ENCODE data around the gene FBXL7.

Gene FBXL7

DNA sequence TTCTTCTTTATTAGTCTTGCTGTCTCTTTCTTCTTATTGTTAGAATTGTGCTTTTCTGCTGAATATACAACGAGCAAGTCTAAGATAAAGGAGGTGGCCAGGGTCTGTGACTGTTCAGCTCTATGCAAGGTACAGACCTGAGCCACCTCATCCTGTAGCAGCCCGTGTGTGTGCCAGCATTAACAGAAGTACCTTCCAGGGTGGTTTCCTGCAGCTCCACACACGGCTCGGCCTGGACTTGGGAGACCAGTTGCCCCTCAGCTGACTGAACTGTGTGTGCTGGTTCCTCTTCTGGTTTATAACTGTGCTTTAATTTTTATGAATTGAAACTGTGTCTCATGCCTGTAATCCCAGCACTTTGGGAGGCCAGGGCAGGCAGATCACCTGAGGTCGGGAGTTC lies 70.5 kb downstream of the FBXL7 start:
- H2AFZ ChIP-seq (ENCODE audit: low read length), result no peak overlapping the region
- no peak for TF ChIP-seq EZH2phosphoT487 (IDR thresholded peaks at IDR 0.05; ENCODE audit: borderline replicate concordance)
- TF ChIP-seq, protein P1, sequence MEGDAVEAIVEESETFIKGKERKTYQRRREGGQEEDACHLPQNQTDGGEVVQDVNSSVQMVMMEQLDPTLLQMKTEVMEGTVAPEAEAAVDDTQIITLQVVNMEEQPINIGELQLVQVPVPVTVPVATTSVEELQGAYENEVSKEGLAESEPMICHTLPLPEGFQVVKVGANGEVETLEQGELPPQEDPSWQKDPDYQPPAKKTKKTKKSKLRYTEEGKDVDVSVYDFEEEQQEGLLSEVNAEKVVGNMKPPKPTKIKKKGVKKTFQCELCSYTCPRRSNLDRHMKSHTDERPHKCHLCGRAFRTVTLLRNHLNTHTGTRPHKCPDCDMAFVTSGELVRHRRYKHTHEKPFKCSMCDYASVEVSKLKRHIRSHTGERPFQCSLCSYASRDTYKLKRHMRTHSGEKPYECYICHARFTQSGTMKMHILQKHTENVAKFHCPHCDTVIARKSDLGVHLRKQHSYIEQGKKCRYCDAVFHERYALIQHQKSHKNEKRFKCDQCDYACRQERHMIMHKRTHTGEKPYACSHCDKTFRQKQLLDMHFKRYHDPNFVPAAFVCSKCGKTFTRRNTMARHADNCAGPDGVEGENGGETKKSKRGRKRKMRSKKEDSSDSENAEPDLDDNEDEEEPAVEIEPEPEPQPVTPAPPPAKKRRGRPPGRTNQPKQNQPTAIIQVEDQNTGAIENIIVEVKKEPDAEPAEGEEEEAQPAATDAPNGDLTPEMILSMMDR (conservative IDR thresholded peaks at IDR 0.05; ENCODE audit: low read length), result no peak

DNA sequence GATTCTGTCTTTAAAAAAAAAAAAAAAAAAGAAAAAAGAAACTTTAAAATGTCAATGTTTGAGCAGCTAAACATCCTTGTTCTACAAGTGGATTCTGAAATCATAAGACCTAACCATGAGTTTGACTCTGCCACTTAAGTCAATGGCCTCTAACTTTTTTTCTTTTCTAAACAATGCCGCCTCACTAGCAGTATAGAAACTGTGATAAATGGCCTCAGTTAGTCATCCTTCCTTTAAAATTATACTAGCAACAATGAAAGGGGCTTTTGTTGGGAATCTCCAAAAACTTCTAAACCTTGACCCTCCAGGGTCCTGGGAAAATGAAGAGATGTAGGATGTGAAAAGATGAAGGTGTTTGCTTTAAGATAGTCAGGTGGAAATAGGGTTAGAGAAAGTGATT lies 71.1 kb downstream of the FBXL7 start:
- TF ChIP-seq EZH2phosphoT487 (IDR thresholded peaks at IDR 0.05; ENCODE audit: borderline replicate concordance), result no peak
- TF ChIP-seq, protein P1 (conservative IDR thresholded peaks at IDR 0.05; ENCODE audit: low read length), result no peak
- no peak overlapping the region for H3K9ac ChIP-seq (ENCODE audit: low read depth, low read length, poor library complexity, severe bottlenecking)
- no peaks in the 10 kb centered on the region for H4K20me1 ChIP-seq (ENCODE audit: insufficient read depth, low read length, poor library complexity, severe bottlenecking)
- no peaks in the 10 kb centered on the region for H3K79me2 ChIP-seq (ENCODE audit: insufficient read depth, low read length)
- no peaks in the 10 kb centered on the region for H3K27me3 ChIP-seq (ENCODE audit: insufficient read depth, low read length, poor library complexity, severe bottlenecking)
- H3K4me2 ChIP-seq (ENCODE audit: low read depth, low read length, poor library complexity, severe bottlenecking), result no peak overlapping the region
- no peak overlapping the region for H2AFZ ChIP-seq (ENCODE audit: low read length)
- H3K4me1 ChIP-seq (ENCODE audit: insufficient read depth, low read length, poor library complexity, severe bottlenecking), result no peaks in the 10 kb centered on the region
- no peaks in the 10 kb centered on the region for H3K9me2 ChIP-seq (replicated peaks; ENCODE audit: low read depth, low read length)
- H3K9me3 ChIP-seq (ENCODE audit: insufficient read depth, low read depth, low read length), result no peaks in the 10 kb centered on the region
- H3F3A ChIP-seq (ENCODE audit: low read depth), result no peaks in the 10 kb centered on the region
- no peak overlapping the region for H3K4me3 ChIP-seq (ENCODE audit: low read length, poor library complexity, severe bottlenecking)
- H3K36me3 ChIP-seq (ENCODE audit: insufficient read depth, low read length), result no peaks in the 10 kb centered on the region

More for the DNA sequence above, 70.5 kb downstream of the FBXL7 start:
- Histone ChIP-seq H3K4me3 (ENCODE audit: low read length, poor library complexity, severe bottlenecking) (no peak overlapping the region), H3F3A (ENCODE audit: low read depth) (no peaks in the 10 kb centered on the region), H3K79me2 (ENCODE audit: insufficient read depth, low read length) (no peaks in the 10 kb centered on the region), H3K9me2 (replicated peaks; ENCODE audit: low read depth, low read length) (no peaks in the 10 kb centered on the region), H3K4me2 (ENCODE audit: low read depth, low read length, poor library complexity, severe bottlenecking) (no peak overlapping the region), H3K9me3 (ENCODE audit: insufficient read depth, low read depth, low read length) (no peaks in the 10 kb centered on the region), H4K20me1 (ENCODE audit: insufficient read depth, low read length, poor library complexity, severe bottlenecking) (no peaks in the 10 kb centered on the region), H3K27me3 (ENCODE audit: insufficient read depth, low read length, poor library complexity, severe bottlenecking) (no peaks in the 10 kb centered on the region), H3K9ac (ENCODE audit: low read depth, low read length, poor library complexity, severe bottlenecking) (no peak overlapping the region), H3K36me3 (ENCODE audit: insufficient read depth, low read length) (no peaks in the 10 kb centered on the region), H3K4me1 (ENCODE audit: insufficient read depth, low read length, poor library complexity, severe bottlenecking) (no peaks in the 10 kb centered on the region)

DNA sequence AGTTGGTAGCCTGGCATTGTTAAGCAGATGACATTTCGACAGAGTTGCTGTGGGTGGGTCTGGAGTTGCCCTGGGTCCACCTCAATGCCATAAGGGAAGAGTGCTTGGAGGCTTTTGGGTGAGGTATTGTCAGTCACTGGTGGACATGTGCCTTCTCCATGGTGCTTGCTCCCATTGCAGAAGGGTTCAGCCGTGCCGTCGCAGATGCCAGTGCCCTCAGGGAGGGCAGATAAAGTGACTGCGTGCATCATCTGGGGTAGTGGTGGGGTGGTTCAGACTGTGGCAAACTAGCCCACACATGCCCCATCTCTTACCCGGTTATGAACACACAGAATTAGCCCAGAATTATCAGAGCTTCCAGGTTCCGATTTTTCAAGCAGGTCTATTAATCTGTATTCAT lies 71.6 kb downstream of the FBXL7 start:
- Histone ChIP-seq H3K4me1 (ENCODE audit: insufficient read depth, low read length, poor library complexity, severe bottlenecking) (no peaks in the 10 kb centered on the region), H4K20me1 (ENCODE audit: insufficient read depth, low read length, poor library complexity, severe bottlenecking) (no peaks in the 10 kb centered on the region), H3K79me2 (ENCODE audit: insufficient read depth, low read length) (no peaks in the 10 kb centered on the region), H3K4me3 (ENCODE audit: low read length, poor library complexity, severe bottlenecking) (no peak overlapping the region), H3F3A (ENCODE audit: low read depth) (no peaks in the 10 kb centered on the region), H3K9me2 (replicated peaks; ENCODE audit: low read depth, low read length) (no peaks in the 10 kb centered on the region), H3K4me2 (ENCODE audit: low read depth, low read length, poor library complexity, severe bottlenecking) (no peak overlapping the region), H3K27me3 (ENCODE audit: insufficient read depth, low read length, poor library complexity, severe bottlenecking) (no peaks in the 10 kb centered on the region), H3K9me3 (ENCODE audit: insufficient read depth, low read depth, low read length) (no peaks in the 10 kb centered on the region), H2AFZ (ENCODE audit: low read length) (no peak overlapping the region), H3K9ac (ENCODE audit: low read depth, low read length, poor library complexity, severe bottlenecking) (no peak overlapping the region), H3K36me3 (ENCODE audit: insufficient read depth, low read length) (no peaks in the 10 kb centered on the region)
- TF ChIP-seq, protein P1 (conservative IDR thresholded peaks at IDR 0.05; ENCODE audit: low read length), result no peak
- TF ChIP-seq EZH2phosphoT487 (IDR thresholded peaks at IDR 0.05; ENCODE audit: borderline replicate concordance), result no peak
